HG03095 (cell line): Measurements from ENCODE around the gene RNF212.
"Not testable (repeated sequence)": the region's sequence is repeated elsewhere in the genome, so short reads cannot be mapped to it uniquely, and the experiment has no call there.

Source experiments
- ATAC-seq: cut with Tn5 transposase; IDR thresholded peaks from one replicate; pipeline ENCODE4 v1.9.1; 2021; ENCODE audit warnings: moderate library complexity; ENCODE audit not compliant: unreplicated experiment

The RNF212 gene

GRCh38 chr4:1049591-1049905 lies 63.8 kb downstream of the RNF212 start:
- no peak for ATAC-seq

- ATAC-seq, result no peak
Measured at GRCh38 chr4:1048773-1049590, 64.4 kb downstream of the RNF212 start.

GRCh38 chr4:1047976-1048772 lies 65.2 kb downstream of the RNF212 start:
- no peak for ATAC-seq

DNA sequence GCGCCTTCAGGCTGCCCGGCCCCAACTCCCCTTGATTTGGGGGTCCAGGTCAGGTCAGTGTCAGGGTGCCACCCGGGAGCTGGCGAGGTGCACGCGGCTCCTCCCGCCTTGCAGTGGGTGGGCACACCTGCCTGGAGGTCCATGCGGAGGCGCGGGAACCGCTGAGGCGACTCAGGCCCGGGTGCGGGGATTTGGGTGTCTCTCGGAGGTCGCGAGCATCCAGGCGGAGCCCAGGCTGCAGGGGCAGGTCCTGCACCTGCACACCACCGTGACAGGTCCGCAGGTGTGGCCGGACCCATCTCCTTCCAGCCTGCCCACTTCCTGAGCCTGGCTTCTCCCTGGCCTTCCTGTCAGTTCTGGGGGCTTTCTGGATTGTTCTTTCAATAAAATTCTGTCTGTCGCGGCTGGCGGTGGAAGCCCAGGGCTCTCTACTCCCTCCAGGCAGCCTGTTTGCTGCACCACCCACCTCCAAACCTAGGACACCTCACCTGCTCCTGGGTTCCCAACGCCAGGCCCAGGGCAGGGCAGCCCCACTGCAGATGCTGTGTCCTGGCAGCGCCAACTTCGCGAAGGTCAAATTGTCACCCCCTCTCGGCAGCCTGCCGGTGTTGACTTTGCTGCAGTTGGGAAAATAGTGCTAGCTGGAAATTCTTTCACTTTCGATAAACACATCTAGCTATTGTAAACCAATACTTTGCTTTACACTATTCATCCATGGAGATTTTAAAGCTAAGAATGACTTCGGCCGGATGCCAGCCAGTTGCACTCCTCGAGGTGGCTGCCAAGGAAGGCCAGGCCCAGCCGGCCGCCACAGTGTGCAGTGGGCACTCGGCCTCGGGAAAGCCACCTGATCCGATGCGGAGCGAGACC lies 66.0 kb downstream of the RNF212 start:
- no peak for ATAC-seq

GRCh38 chr4:1046581-1047011 lies 66.8 kb downstream of the RNF212 start:
- ATAC-seq, result not testable (repeated sequence)

GRCh38 chr4:1045595-1046201 lies 67.7 kb downstream of the RNF212 start:
- ATAC-seq, result no peak

- no peak for ATAC-seq
Measured at GRCh38 chr4:1045193-1045594, 68.2 kb downstream of the RNF212 start.

DNA sequence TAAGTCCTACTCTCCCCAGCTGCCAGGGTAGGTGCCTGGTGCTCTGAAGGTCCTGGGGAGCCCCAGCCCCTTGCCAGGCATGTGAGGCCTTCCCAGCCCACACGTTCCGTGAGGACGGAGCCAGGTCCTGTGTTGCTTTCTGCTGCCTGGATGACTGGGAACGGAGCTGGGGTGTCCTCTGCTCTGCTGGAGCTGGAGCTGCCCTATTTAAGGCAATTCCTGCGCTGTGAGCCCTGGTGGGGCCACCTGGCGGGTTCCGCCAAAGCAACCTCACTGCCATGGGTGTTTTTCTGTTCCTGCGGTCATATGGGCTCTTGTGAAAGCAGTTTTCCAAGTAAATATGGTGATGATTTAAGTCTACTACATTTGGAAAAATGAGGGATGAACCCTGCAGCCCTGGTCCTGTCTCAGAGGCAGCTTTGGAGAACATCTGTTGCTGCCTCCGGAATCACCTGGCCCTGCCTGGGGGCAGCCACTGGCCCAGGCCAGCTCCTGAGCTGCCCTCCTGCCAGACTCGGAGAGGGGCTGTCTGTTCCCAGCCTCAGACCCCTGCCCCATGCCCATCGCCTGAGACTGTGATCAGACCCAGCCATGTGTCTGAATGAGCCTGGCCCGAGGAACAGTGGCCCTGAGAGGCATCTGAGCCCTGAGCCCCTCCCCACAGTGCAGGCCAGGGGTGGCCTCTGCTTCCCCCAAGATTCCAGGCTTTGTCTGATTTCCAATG lies 68.7 kb downstream of the RNF212 start:
- ATAC-seq, result no peak

DNA sequence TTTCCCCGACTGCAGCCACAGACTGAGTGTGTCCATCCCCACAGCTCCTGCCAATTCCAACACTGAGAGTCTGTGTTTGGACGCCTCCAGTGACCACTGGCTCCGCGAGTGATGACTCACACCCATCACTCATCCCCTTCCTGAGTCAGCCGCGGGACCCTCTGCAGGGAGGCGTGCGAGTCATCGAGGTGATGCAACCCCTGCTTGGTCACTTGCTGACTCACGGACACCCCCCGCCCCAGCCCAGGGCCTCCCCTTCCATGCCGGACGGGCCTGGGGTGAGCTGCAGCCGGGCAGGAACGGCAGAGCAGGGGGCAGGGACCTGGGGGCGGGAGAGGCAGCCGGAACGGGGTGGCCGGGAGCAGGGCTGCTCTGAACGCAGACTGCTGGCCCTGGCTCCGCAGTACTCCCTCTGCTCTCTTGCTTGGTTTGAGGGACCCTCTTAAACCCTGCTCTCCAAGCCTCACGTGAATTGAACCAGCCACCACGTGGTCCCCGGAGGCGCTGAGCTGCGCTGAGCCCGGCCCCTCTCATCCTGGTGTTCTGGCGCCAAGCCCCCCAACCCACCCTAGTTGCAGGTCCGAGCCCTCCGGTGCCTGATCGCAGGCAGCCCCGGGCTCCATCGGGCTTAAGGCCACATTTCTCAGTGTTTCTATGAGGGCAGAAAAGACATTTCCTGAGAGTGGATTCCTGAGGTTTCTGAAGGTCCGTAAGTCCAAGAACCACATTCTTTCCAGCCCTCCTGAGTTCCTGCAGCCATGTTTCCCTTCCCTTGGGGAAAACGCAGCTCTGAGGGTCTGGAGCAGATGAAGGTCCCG lies 69.5 kb downstream of the RNF212 start:
- no peak for ATAC-seq

GRCh38 chr4:1043162-1043561 lies 70.2 kb downstream of the RNF212 start:
- ATAC-seq, result no peak

DNA sequence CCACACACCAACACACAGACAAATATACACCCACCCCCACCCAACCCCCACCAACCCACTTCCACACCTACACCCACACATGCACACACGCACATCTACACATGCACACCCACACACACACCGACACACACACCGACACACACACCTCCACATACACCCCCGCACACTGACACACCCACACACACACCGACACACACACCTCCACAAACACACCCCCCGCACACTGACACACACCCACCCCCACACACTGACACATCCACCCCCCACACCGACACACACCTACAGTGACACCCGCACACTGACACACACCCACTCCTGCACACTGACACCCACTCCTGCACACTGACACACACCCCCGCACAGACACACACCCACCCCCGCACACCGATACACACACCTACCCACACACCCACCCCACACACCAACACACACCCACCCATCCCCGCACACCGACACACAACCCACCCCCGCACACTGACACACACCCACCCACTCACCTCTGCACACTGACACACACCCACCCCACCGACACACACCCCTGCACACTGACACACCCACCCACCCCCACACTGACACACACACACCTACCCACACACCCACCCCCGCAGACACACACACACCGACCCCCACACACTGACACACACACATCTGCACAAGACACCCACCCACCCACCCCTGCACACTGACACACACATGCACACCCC lies 70.9 kb downstream of the RNF212 start:
- no peak for ATAC-seq

- ATAC-seq, result no peak
Measured at GRCh38 chr4:1041936-1042330, 71.4 kb downstream of the RNF212 start.

DNA sequence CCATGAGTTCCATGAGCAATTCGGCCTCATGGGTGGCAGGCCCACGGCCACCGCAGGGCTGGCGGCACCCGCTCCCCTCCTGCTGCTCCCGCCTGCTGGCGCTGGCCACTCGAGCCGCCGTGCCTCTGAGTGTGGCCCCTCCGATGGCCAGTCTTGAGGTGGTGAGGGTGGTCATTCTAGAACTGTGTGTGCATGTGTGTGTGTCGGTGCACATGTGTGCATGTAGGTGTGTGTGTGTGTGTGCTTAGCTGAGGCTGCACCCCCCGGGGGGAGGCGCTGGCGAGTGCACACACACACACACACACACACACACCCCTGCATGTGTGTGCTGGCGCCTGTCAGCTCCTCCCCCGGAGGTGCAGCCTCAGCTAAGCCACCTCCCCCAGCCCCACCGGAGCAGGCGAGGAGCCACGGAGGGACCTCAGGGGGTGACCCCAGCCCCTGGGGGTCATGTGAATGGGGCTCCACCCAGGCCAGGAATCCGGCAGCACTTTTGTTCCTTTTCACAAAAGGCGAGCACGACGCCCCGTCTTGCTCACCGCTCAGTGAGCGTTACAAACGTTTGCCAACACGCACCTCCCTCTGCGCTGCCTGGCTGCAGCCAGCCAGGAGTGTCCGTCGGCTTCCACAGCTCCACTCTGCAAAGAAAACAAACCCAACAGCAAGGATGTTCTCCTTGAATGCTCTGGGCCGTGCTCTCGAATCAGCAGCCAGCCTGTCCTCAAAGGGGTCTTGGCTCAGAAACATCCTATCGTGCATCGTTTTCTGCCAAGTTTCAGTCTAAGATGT lies 72.0 kb downstream of the RNF212 start:
- no peak for ATAC-seq

DNA sequence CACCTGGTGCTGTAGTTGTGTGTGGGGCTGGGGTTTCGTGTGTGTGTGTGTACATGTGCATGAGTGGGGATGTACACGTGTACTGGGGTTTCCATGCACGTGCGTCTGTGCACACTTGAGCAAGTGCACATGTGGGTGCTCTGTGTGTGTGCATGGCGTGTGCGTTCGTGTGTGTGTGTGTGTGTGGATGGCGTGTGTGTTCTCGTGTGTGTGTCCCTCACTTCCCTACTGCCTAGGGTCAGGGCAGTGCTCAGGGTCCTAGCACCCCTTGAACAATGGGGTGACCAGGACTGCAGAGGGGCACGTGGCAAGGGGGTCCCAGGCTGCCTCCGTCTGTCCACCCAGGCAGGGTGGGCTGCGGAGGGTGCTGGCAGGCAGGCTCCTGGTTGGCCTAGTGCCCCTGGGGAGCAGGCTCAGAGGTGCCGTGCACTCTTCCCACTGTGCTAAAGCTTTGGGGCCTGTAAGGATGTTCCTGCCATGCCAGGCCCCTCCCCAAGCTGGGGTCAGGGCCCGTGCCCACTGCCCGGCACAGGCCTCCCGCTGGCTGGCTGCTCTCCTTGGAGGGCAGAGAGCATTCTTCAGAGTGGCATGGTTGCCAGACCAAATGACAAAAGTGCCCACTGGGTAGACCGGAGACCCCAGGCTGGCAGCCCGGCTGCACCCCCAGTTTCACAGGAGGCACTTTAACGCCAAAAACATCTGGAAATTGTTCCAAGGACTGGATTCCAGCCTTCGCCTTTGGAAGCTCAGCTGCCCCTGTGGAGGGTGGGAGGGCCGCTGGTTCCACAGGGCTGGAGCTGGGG lies 72.8 kb downstream of the RNF212 start:
- no peak for ATAC-seq

GRCh38 chr4:1039493-1040343 lies 73.6 kb downstream of the RNF212 start:
- no peak for ATAC-seq

DNA sequence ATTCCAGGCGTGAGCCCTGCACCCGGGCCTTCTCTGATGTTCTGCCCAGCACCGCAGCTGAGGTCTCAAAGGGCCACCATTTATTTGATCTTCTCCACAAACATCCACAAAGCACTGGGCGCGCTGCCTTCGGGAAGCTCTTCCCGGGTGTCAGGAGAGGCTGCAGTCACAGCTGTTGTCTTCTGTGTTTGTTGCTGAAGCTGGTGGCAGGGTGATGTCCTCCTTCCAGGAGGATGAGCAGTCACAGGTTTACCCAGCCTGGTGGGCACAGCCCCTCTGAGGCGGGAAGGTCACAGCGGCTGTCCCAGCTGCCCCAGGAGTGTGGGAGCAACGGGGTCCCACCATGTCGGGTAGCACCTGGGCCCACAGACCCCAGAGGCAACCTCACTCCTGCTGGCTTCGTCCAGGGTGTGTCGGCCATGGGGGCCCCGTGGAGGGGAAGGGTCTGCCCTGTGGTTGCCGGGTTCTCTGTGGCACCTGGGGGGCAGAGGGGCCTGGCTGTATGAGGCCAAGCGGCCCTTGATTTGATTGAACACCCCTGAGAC lies 74.3 kb downstream of the RNF212 start:
- no peak for ATAC-seq
